ENCODE measurements around the gene DNAJC11.
"Not testable (repeated sequence)": the region's sequence is repeated elsewhere in the genome, so short reads cannot be mapped to it uniquely, and the experiment has no call there.

DNAJC11 gene

GRCh38 chr1:6601049-6601922 is 100.3 kb downstream of the DNAJC11 start:
- no peak for DNase-seq
- Histone ChIP-seq H3K4me3 (ENCODE audit: low read depth, low read length) (peak overlapping the region; percentile 81), H3K4me1 (no peaks in the 10 kb centered on the region; the same call in 1 of the 2 replicates), H3K27me3 (no peaks in the 10 kb centered on the region), H3K36me3 (peaks cover 8% of the 10 kb centered on the region), H3K9me3 (no peaks in the 10 kb centered on the region)
- TF ChIP-seq CTCF (IDR thresholded peaks at IDR 0.05; ENCODE audit: low read depth, low read length) = no peak

- Histone ChIP-seq H3K27me3 (no peaks in the 10 kb centered on the region), H3K4me1 (no peaks in the 10 kb centered on the region; the same call in 1 of the 2 replicates), H3K4me3 (ENCODE audit: low read depth, low read length) (peak overlapping the region; percentile 81), H3K9me3 (no peaks in the 10 kb centered on the region), H3K36me3 (peaks cover 15% of the 10 kb centered on the region)
- no peak for TF ChIP-seq CTCF (IDR thresholded peaks at IDR 0.05; ENCODE audit: low read depth, low read length)
- DNase-seq = no peak
Observed at GRCh38 chr1:6600410-6601048, 101.1 kb downstream of the DNAJC11 start.

GRCh38 chr1:6599991-6600390 is 101.6 kb downstream of the DNAJC11 start:
- H3K9me3 ChIP-seq, H3K4me1 ChIP-seq, DNase-seq, H3K27me3 ChIP-seq: not testable (repeated sequence)
- peak overlapping the region; percentile 81 for H3K4me3 ChIP-seq (ENCODE audit: low read depth, low read length)
- H3K36me3 ChIP-seq = peaks cover 20% of the 10 kb centered on the region

GRCh38 chr1:6599141-6599975 is 102.3 kb downstream of the DNAJC11 start:
- TF ChIP-seq CTCF (IDR thresholded peaks at IDR 0.05; ENCODE audit: low read depth, low read length) = no peak
- no peaks in the 10 kb centered on the region for H3K27me3 ChIP-seq
- no peaks in the 10 kb centered on the region for H3K9me3 ChIP-seq
- peaks cover 20% of the 10 kb centered on the region for H3K36me3 ChIP-seq
- no peak for DNase-seq
- H3K4me3 ChIP-seq (ENCODE audit: low read depth, low read length) = no peak overlapping the region
- no peaks in the 10 kb centered on the region; the same call in 1 of the 2 replicates for H3K4me1 ChIP-seq

GRCh38 chr1:6597777-6598131 is 103.9 kb downstream of the DNAJC11 start:
- Histone ChIP-seq H3K4me3 (ENCODE audit: low read depth, low read length) (no peak overlapping the region), H3K4me1 (no peaks in the 10 kb centered on the region), H3K36me3 (peaks cover 35% of the 10 kb centered on the region), H3K9me3 (no peaks in the 10 kb centered on the region), H3K27me3 (no peaks in the 10 kb centered on the region)
- TF ChIP-seq CTCF (IDR thresholded peaks at IDR 0.05; ENCODE audit: low read depth, low read length) = no peak
- no peak for DNase-seq

Data from BE2C (cell line).